OCI-LY1 (cell line): Measurements from ENCODE around the gene SERPINA9.
A peak's percentile ranks its signal among the peaks of the same experiment; 100 is the strongest.

Experiments
- H2AFZ ChIP-seq: fragments of 200-600 bp; sonication (generic), shearing (Covaris generic); 2 replicates; pipeline ENCODE4 v1.6.0; 2014; ENCODE audit warnings: antibody characterized with exemption, mild to moderate bottlenecking, low read length
- H3F3A ChIP-seq: fragments of 200-600 bp; sonication (generic), shearing (Covaris generic); 2 replicates; pipeline ENCODE4 v1.6.0; 2014; ENCODE audit warnings: mild to moderate bottlenecking, antibody characterized with exemption, low read length, moderate library complexity; ENCODE audit not compliant: insufficient read depth
- H3K27ac ChIP-seq: fragments of 200-600 bp; sonication (generic); 2 replicates; pipeline ENCODE4 v1.5.1; 2014; ENCODE audit warnings: low read length, mixed run types, mild to moderate bottlenecking, low read depth; ENCODE audit not compliant: poor library complexity, severe bottlenecking
- H3K27me3 ChIP-seq: fragments of 200-600 bp; sonication (generic); 2 replicates; pipeline ENCODE4 v1.6.0; 2014; ENCODE audit warnings: antibody characterized with exemption, mild to moderate bottlenecking, low read length, moderate library complexity; ENCODE audit not compliant: insufficient read depth
- H3K36me3 ChIP-seq: fragments of 200-600 bp; sonication (generic); 2 replicates; pipeline ENCODE4 v1.6.1; 2014; ENCODE audit warnings: mild to moderate bottlenecking, antibody characterized with exemption, low read length, moderate library complexity, mixed read lengths; ENCODE audit not compliant: insufficient read depth
- H3K4me1 ChIP-seq: fragments of 200-600 bp; sonication (generic); 2 replicates; pipeline ENCODE4 v1.5.1; 2014; ENCODE audit warnings: mild to moderate bottlenecking, low read length, moderate library complexity; ENCODE audit not compliant: insufficient read depth, severe bottlenecking
- H3K4me2 ChIP-seq: fragments of 200-600 bp; sonication (generic), shearing (Covaris generic); 2 replicates; pipeline ENCODE4 v1.6.1; 2014; ENCODE audit warnings: low read length
- H3K4me3 ChIP-seq: fragments of 200-600 bp; sonication (generic); 2 replicates; pipeline ENCODE4 v1.5.1; 2014; ENCODE audit warnings: low read length, low read depth, mild to moderate bottlenecking, mixed read lengths; ENCODE audit not compliant: poor library complexity, severe bottlenecking
- H3K79me2 ChIP-seq: fragments of 200-600 bp; shearing (Covaris generic); 2 replicates; pipeline ENCODE4 v1.6.1; 2016; ENCODE audit warnings: mixed run types, low read length, mixed read lengths; ENCODE audit not compliant: insufficient read depth
- H3K9ac ChIP-seq: fragments of 200-600 bp; sonication (generic), shearing (Covaris generic); 2 replicates; pipeline ENCODE4 v1.6.1; 2014; ENCODE audit warnings: mild to moderate bottlenecking, low read length, mixed read lengths
- H3K9me2 ChIP-seq: fragments of 200-600 bp; sonication (generic), shearing (Covaris generic); 2 replicates; pipeline ENCODE4 v1.6.1; 2014; ENCODE audit warnings: low read depth, mild to moderate bottlenecking, low read length, mixed read lengths
- H3K9me3 ChIP-seq: fragments of 200-600 bp; shearing (Covaris generic); 2 replicates; pipeline ENCODE4 v1.6.1; 2014; ENCODE audit warnings: low read length, mixed read lengths
- H4K20me1 ChIP-seq: fragments of 200-600 bp; sonication (generic), shearing (Covaris generic); 2 replicates; pipeline ENCODE4 v1.6.0; 2016; ENCODE audit warnings: mild to moderate bottlenecking, low read length; ENCODE audit not compliant: insufficient read depth
- CTCF ChIP-seq: fragments of 200-600 bp; sonication (generic), shearing (Covaris generic); IDR thresholded peaks from 2 replicates; pipeline ENCODE4 v1.5.1; 2017; ENCODE audit warnings: mild to moderate bottlenecking, antibody characterized with exemption, low read length, moderate library complexity, mixed read lengths
- EZH2 ChIP-seq: fragments of 200-600 bp; sonication (generic), shearing (Covaris generic); IDR thresholded peaks from 2 replicates; pipeline ENCODE4 v1.8.0; 2017; ENCODE audit warnings: borderline replicate concordance, mixed run types, mild to moderate bottlenecking, antibody characterized with exemption, low read length, moderate library complexity, mixed read lengths

SERPINA9 gene

GRCh38 chr14:94485944-94486841 lies 10.2 kb upstream of the SERPINA9 start:
- Histone ChIP-seq H2AFZ (no peak overlapping the region), H3K9me3 (no peaks in the 10 kb centered on the region), H3K4me1 (no peaks in the 10 kb centered on the region), H3K27ac (no peak overlapping the region), H3K9ac (no peak overlapping the region), H3K79me2 (no peaks in the 10 kb centered on the region), H3K9me2 (no peaks in the 10 kb centered on the region), H4K20me1 (no peaks in the 10 kb centered on the region), H3K4me3 (no peak overlapping the region), H3F3A (no peaks in the 10 kb centered on the region), H3K36me3 (no peaks in the 10 kb centered on the region), H3K4me2 (no peak overlapping the region; the same call in 1 of the 2 replicates), H3K27me3 (peaks cover 3% of the 10 kb centered on the region; the same call in 1 of the 2 replicates)
- TF ChIP-seq EZH2 (no peak), CTCF (peak; percentile 97)

- Histone ChIP-seq H3K9ac (no peak overlapping the region), H3K27me3 (peaks cover 3% of the 10 kb centered on the region; the same call in 1 of the 2 replicates), H3F3A (no peaks in the 10 kb centered on the region), H3K9me2 (no peaks in the 10 kb centered on the region), H3K4me1 (no peaks in the 10 kb centered on the region), H3K79me2 (no peaks in the 10 kb centered on the region), H3K4me3 (no peak overlapping the region), H3K36me3 (no peaks in the 10 kb centered on the region), H3K9me3 (no peaks in the 10 kb centered on the region), H3K4me2 (no peak overlapping the region), H4K20me1 (no peaks in the 10 kb centered on the region), H2AFZ (no peak overlapping the region), H3K27ac (no peak overlapping the region)
- no peak for TF ChIP-seq EZH2
- no peak for TF ChIP-seq CTCF
Measured at GRCh38 chr14:94484481-94484880, 8.5 kb upstream of the SERPINA9 start.

GRCh38 chr14:94483729-94484275 lies 7.8 kb upstream of the SERPINA9 start:
- no peak overlapping the region for H3K4me3 ChIP-seq
- H3K9me2 ChIP-seq, result no peaks in the 10 kb centered on the region
- H3K4me1 ChIP-seq, result no peaks in the 10 kb centered on the region
- 0 out of 2 replicates have a peak, but pooled peaks cover 1% of the 10 kb centered on the region for H3K9me3 ChIP-seq
- H3K27me3 ChIP-seq, result peaks cover 3% of the 10 kb centered on the region
- no peak overlapping the region for H3K4me2 ChIP-seq
- H3K27ac ChIP-seq, result no peak overlapping the region
- no peak overlapping the region for H2AFZ ChIP-seq
- H3F3A ChIP-seq, result no peaks in the 10 kb centered on the region
- no peak for TF ChIP-seq EZH2
- TF ChIP-seq CTCF, result no peak
- H3K36me3 ChIP-seq, result no peaks in the 10 kb centered on the region; the same call in 1 of the 2 replicates
- H4K20me1 ChIP-seq, result no peaks in the 10 kb centered on the region
- no peak overlapping the region for H3K9ac ChIP-seq
- no peaks in the 10 kb centered on the region for H3K79me2 ChIP-seq
